GM19463 (cell line): ENCODE results near the gene SNAP29.
"Not testable (repeated sequence)": the region's sequence is repeated elsewhere in the genome, so short reads cannot be mapped to it uniquely, and the experiment has no call there.

ENCODE experiments used
- ATAC-seq: cut with Tn5 transposase; IDR thresholded peaks from one replicate; pipeline ENCODE4 v1.9.1; 2021; ENCODE audit warnings: mild to moderate bottlenecking, moderate library complexity; ENCODE audit not compliant: unreplicated experiment

The SNAP29 gene

DNA sequence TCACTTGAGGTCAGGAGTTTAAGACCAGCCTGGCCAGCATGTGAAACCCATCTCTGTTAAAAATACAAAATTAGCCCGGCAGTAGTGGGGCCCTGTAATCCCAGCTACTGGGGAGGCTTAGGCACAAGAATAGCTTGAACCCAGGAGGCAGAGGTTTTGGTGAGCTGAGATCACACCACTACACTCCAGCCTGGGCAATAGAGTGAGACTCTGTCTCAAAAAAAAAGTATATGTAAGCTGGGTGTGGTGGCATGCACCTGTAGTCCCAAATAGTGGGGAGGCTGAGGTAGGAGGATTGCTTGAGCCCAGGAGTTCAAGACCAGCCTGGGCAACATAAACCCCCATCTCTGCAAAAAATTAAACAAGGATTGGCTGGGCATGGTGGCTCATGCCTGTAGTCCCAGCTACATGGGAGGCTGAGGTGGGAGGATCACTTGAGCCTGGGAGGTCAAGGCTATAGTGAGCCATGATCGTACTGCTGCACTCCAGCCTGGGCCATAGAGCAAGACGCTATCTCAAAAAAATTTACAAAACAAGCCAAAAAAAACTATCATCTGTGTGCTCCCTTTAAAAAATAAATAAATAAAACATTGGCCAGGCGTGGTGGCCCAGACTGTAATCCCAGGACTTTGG is 69.2 kb downstream of the SNAP29 start:
- ATAC-seq = no peak

DNA sequence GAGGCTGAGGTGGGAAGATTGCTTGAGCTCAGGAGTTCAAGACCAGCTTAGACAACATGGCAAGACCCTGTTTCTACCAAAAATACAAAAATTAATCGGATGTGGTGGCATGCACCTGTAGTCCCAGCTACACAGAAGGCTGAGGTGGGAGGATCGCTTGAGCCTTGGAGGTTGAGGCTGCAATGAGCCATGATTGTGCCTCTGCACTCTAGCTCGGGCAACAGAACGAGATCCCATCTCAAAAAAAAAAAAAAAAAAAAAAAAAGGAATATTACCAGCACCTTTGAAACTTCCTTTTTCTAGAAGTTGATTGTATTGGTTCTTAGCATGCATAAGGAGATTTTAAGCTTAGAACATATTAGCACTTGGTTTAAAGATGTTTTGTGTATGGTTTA is 69.8 kb downstream of the SNAP29 start:
- no peak for ATAC-seq

DNA sequence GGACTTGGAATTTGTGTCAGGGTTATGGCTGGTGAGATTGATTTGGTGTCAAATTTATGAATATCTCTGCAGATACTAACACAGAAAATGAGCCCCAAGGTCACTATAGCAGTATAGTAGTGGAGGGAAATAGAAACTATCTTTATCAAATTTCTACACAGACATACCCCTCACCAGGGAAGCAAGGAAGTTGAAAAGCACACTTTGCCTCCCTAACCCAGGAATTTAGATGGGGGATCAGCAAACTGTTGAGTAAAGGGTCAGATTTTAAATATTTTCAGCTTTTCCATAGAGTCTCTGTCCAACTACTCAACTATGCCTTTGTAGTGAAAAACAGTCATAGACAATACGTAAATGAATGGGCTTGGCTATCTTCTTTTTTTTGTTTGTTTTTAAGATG is 71.2 kb downstream of the SNAP29 start:
- no peak for ATAC-seq

DNA sequence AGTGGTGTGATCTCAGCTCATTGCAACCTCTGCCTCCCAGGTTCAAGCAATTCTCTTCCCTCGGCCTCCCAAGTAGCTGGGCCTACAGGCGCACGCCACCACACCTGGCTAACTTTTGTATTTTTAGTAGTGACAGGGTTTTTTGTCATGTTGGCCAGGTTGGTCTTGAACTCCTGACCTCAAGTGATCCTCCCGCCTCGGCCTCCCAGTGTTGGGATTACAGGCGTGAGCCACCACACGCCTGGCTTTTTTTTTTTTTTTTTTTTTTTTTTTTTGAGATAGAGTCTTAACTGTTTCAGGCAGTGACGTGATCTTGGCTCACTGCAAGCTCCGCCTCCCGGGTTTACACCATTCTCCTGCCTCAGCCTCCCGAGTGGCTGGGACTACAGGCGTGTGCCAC is 71.6 kb downstream of the SNAP29 start:
- not testable (repeated sequence) for ATAC-seq

GRCh38 chr22:20931126-20931654 is 72.4 kb downstream of the SNAP29 start:
- no peak for ATAC-seq

DNA sequence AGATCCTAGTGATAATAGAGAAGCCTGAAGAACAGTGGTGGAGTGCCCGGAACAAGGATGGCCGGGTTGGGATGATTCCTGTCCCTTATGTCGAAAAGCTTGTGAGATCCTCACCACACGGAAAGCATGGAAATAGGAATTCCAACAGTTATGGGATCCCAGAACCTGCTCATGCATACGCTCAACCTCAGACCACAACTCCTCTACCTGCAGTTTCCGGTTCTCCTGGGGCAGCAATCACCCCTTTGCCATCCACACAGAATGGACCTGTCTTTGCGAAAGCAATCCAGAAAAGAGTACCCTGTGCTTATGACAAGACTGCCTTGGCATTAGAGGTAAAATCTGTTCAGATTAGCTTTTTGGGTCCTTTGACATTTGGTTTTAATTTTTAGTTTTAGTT is 75.1 kb downstream of the SNAP29 start:
- no peak for ATAC-seq

DNA sequence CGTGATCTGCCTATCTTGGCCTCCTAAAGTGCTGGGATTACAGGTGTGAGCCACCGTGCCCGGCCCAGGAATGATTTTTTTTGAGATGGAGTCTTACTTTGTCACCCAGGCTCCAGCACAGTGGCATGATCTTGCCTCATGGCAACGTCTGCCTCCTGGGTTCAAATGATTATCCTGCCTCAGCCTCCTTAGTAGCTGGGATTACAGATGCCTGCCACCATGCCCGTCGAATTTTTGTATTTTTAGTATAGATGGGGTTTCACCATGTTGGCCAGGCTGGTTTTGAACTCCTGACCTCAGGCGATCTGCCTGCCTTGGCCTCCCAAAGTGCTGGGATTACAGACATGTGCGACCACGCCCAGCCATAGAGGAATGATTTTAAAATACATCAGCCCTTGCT is 76.2 kb downstream of the SNAP29 start:
- ATAC-seq = not testable (repeated sequence)

- ATAC-seq = not testable (repeated sequence)
These were observed 77.2 kb downstream of the SNAP29 start for GRCh38 chr22:20935780-20936539.

- no peak for ATAC-seq
These were observed 78.4 kb downstream of the SNAP29 start for GRCh38 chr22:20937031-20937793.

GRCh38 chr22:20937794-20938671 is 79.2 kb downstream of the SNAP29 start:
- no peak for ATAC-seq

GRCh38 chr22:20939457-20940185 is 80.8 kb downstream of the SNAP29 start:
- not testable (repeated sequence) for ATAC-seq

DNA sequence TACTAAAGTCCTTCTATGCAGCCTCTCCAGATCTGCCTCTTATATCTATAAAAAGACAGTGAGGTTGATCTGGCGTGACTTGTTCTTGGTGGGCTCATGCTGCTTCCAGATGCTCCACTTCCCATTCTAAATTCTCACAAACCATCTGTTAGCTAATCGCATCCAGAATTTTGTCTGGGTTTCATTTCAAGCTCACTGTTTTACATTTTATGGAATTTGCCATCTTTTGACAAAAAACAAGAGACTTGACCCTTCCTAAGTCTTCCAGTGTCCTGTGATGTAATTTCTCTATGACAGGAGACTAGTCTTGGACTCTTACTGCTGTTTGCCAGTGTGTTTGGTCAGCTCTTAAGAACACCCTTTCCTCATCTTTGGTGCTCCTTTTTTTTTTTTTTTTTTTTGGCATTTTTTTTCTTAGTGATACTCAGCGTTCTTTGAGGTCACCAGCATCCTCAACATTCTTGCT is 81.4 kb downstream of the SNAP29 start:
- ATAC-seq = no peak
